ENCODE results near the gene SLC16A3. TPM values are rescaled to one million over a fixed set of nuclear protein-coding genes. Genes with fewer than 3 reads are reported as not detected.

SLC16A3 gene
- polyA plus RNA-seq, 1 donor (not counting 4 experiments of a cell fraction or from before 2014, with no cell fraction given), result 35.7 TPM

DNA sequence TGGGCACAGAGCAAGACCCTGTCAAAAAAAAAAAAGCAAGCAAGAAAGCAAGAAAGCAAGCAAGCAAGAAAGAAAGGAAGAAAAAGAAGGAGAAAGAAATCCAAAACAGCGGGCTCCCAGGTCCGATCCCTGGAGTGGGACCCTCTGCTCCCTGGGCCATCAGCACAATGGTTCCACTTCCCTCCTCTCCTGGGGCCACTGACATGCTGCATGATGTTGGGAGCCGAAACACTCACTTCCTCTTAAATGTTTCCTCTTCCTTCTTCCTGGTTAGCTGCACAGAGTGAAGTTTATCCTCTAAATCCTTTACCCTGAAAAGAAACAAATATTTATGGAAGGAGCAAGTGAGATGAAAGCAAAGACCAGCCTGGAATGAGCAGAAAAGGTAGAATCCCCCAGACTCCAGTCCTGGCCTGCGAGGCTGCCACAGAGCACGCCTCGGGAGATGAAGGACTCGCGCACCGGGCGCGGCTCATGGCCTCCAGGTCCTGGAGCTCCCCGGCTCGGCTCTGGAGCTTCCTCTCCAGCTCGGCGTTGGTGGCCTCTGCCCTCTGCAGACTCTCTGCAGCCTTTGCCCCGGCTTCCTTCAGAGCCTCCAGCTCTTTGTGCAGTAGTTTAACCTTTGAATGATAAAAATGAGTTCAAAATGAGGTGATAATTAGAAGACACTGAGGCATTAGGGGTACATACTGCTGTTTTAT is 35.2 kb upstream of the SLC16A3 start:
- Histone ChIP-seq H3K9me3 (ENCODE audit: control insufficient read depth, low read depth, low read length) (no peaks in the 10 kb centered on the region), H4K20me1 (ENCODE audit: control insufficient read depth, extremely low read depth, insufficient read depth, low read length) (no peaks in the 10 kb centered on the region), H3K9ac (ENCODE audit: control insufficient read depth, extremely low read depth, insufficient read depth, low read length) (no peak overlapping the region), H3K79me2 (ENCODE audit: control insufficient read depth, insufficient read depth, low read length) (no peaks in the 10 kb centered on the region), H3K4me2 (ENCODE audit: control insufficient read depth, extremely low read depth, insufficient read depth, low read depth, low read length) (no peak overlapping the region), H3K36me3 (ENCODE audit: control insufficient read depth in 2 of 2, extremely low read depth in 1 of 2, insufficient read depth in 2 of 2, low read length in 2 of 2) (peaks cover 22 to 28% of the 10 kb centered on the region in 2 experiments), H3K27ac (ENCODE audit: control insufficient read depth, insufficient read depth, low read length) (no peak overlapping the region), H3K9me1 (ENCODE audit: control insufficient read depth, extremely low read depth, insufficient read depth, low read length) (no peaks in the 10 kb centered on the region), H3K4me3 (ENCODE audit: control insufficient read depth in 2 of 3, extremely low read depth in 1 of 3, insufficient read depth in 2 of 3, low read depth in 1 of 3, low read length in 3 of 3) (no peak overlapping the region), H3K4me1 (ENCODE audit: control insufficient read depth, extremely low read depth, insufficient read depth, low read length) (no peaks in the 10 kb centered on the region), H3K27me3 (ENCODE audit: control insufficient read depth, extremely low read depth, insufficient read depth, low read length) (no peaks in the 10 kb centered on the region), H2AFZ (ENCODE audit: control insufficient read depth, low read length) (no peak overlapping the region)
- peak; percentile 93 for FAIRE-seq
- dilution Hi-C loops (cut with MboI; ENCODE audit: extremely low pct_ligation_motif_present, low sequenced_read_pairs), result no loop called here
- TF ChIP-seq EZH2 (IDR thresholded peaks at IDR 0.05; ENCODE audit: low read length), result no peak
- TF ChIP-seq, protein P1, sequence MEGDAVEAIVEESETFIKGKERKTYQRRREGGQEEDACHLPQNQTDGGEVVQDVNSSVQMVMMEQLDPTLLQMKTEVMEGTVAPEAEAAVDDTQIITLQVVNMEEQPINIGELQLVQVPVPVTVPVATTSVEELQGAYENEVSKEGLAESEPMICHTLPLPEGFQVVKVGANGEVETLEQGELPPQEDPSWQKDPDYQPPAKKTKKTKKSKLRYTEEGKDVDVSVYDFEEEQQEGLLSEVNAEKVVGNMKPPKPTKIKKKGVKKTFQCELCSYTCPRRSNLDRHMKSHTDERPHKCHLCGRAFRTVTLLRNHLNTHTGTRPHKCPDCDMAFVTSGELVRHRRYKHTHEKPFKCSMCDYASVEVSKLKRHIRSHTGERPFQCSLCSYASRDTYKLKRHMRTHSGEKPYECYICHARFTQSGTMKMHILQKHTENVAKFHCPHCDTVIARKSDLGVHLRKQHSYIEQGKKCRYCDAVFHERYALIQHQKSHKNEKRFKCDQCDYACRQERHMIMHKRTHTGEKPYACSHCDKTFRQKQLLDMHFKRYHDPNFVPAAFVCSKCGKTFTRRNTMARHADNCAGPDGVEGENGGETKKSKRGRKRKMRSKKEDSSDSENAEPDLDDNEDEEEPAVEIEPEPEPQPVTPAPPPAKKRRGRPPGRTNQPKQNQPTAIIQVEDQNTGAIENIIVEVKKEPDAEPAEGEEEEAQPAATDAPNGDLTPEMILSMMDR (optimal IDR thresholded peaks at IDR 0.05 in 1 of 3, IDR thresholded peaks at IDR 0.05 in 1 of 3, conservative IDR thresholded peaks at IDR 0.05 in 1 of 3; ENCODE audit: extremely low read depth in 1 of 3, insufficient read depth in 2 of 3, low read length in 3 of 3), result no peak
- no peak for DNase-seq (ENCODE audit: low read depth, low spot score)

DNA sequence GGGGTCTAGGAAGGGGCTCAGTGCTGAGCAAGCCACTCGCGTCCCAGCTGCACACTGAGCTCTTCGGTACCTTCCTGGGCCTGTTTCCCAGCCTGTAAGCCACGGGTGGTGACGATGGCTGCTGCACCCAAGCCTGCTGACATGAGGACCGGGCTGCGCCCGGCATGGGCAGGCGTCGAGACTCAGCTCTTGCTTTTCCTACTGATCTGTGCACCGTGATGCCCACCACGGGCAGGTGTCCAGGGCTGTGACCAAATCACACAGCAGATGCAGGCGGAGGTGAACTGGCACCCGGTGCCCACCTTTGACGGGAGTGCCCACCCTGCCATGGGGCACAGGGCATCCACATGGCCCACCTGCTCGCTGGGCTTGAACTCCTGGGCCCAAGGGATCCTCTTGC is 34.1 kb upstream of the SLC16A3 start:
- Histone ChIP-seq H3K36me3 (ENCODE audit: control insufficient read depth in 2 of 2, extremely low read depth in 1 of 2, insufficient read depth in 2 of 2, low read length in 2 of 2) (peaks cover 22 to 31% of the 10 kb centered on the region in 2 experiments), H3K4me3 (ENCODE audit: control insufficient read depth in 2 of 3, extremely low read depth in 1 of 3, insufficient read depth in 2 of 3, low read depth in 1 of 3, low read length in 3 of 3) (no peak overlapping the region), H3K9ac (ENCODE audit: control insufficient read depth, extremely low read depth, insufficient read depth, low read length) (no peak overlapping the region), H3K4me2 (ENCODE audit: control insufficient read depth, extremely low read depth, insufficient read depth, low read depth, low read length) (no peak overlapping the region), H3K9me1 (ENCODE audit: control insufficient read depth, extremely low read depth, insufficient read depth, low read length) (no peaks in the 10 kb centered on the region), H3K27me3 (ENCODE audit: control insufficient read depth, extremely low read depth, insufficient read depth, low read length) (no peaks in the 10 kb centered on the region), H3K4me1 (ENCODE audit: control insufficient read depth, extremely low read depth, insufficient read depth, low read length) (no peaks in the 10 kb centered on the region), H4K20me1 (ENCODE audit: control insufficient read depth, extremely low read depth, insufficient read depth, low read length) (no peaks in the 10 kb centered on the region), H3K27ac (ENCODE audit: control insufficient read depth, insufficient read depth, low read length) (no peak overlapping the region), H2AFZ (ENCODE audit: control insufficient read depth, low read length) (no peak overlapping the region), H3K79me2 (ENCODE audit: control insufficient read depth, insufficient read depth, low read length) (no peaks in the 10 kb centered on the region), H3K9me3 (ENCODE audit: control insufficient read depth, low read depth, low read length) (no peaks in the 10 kb centered on the region)
- DNase-seq (ENCODE audit: low read depth, low spot score), result no peak
- dilution Hi-C loops (cut with MboI; ENCODE audit: extremely low pct_ligation_motif_present, low sequenced_read_pairs), result no loop called here
- FAIRE-seq, result no peak
- TF ChIP-seq, protein P1 (optimal IDR thresholded peaks at IDR 0.05 in 1 of 3, IDR thresholded peaks at IDR 0.05 in 1 of 3, conservative IDR thresholded peaks at IDR 0.05 in 1 of 3; ENCODE audit: extremely low read depth in 1 of 3, insufficient read depth in 2 of 3, low read length in 3 of 3), result no peak
- TF ChIP-seq EZH2 (IDR thresholded peaks at IDR 0.05; ENCODE audit: low read length), result no peak

All from keratinocyte (primary cell).